MM.1S (cell line): Measurements from ENCODE around the gene SPOCK1.

ENCODE experiments used
- CTCF ChIP-seq: fragments of 300-600 bp; sonication (generic); IDR thresholded peaks from 2 replicates; pipeline ENCODE4 v1.5.1; 2016; ENCODE audit warnings: antibody characterized with exemption, low read length, mixed read lengths
- EZH2 ChIP-seq: fragments of 300-600 bp; sonication (generic); optimal IDR thresholded peaks from 2 replicates; pipeline ENCODE3; 2017; ENCODE audit warnings: low read depth, mild to moderate bottlenecking, antibody characterized with exemption, low read length, mixed read lengths
- EZH2phosphoT487 ChIP-seq: fragments of 300-600 bp; sonication (generic); IDR thresholded peaks from 2 replicates; pipeline ENCODE4 v1.6.1; 2018; ENCODE audit warnings: antibody characterized with exemption, low read length

GRCh38 chr5:137221943-137222342 lies 277.2 kb downstream of the SPOCK1 start:
- no peak for TF ChIP-seq CTCF
- no peak for TF ChIP-seq EZH2
- TF ChIP-seq EZH2phosphoT487, result no peak
